HUES64 (cell line): ENCODE measurements around the gene PPCDC.
A peak's percentile ranks its signal among the peaks of the same experiment; 100 is the strongest.

ENCODE experiments used
- H3K27ac ChIP-seq: 2 replicates; pipeline ENCODE4 v1.7.0; 2013; ENCODE audit warnings: low read depth, low read length, inconsistent platforms
- H3K27me3 ChIP-seq: 2 replicates; pipeline ENCODE4 v1.6.1; 2013; ENCODE audit warnings: mild to moderate bottlenecking, low read length; ENCODE audit not compliant: insufficient read depth
- H3K36me3 ChIP-seq: 2 replicates; pipeline ENCODE4 v1.6.1; 2013; ENCODE audit warnings: mild to moderate bottlenecking, low read length; ENCODE audit not compliant: insufficient read depth
- H3K4me1 ChIP-seq: 2 replicates; pipeline ENCODE4 v1.6.1; 2013; ENCODE audit warnings: mild to moderate bottlenecking, low read length, moderate library complexity; ENCODE audit not compliant: insufficient read depth
- H3K4me3 ChIP-seq: 2 replicates; pipeline ENCODE4 v1.5.1; 2013; ENCODE audit warnings: mild to moderate bottlenecking, low read length, moderate library complexity
- H3K9ac ChIP-seq: 2 replicates; pipeline ENCODE4 v1.6.1; 2013; ENCODE audit warnings: mild to moderate bottlenecking, low read depth, low read length
- H3K9me3 ChIP-seq: 2 replicates; pipeline ENCODE4 v1.6.1; 2013; ENCODE audit warnings: low read depth, low read length; ENCODE audit not compliant: insufficient read depth
- WGBS: fragments of 150-250, 120-280 bp; methylation state at CpG from one replicate; pipeline ENCODE4 v1.1.7; 2013; ENCODE audit warnings: missing lambda C conversion rate; 5-methylcytosine and 5-hydroxymethylcytosine counted together

PPCDC gene

DNA sequence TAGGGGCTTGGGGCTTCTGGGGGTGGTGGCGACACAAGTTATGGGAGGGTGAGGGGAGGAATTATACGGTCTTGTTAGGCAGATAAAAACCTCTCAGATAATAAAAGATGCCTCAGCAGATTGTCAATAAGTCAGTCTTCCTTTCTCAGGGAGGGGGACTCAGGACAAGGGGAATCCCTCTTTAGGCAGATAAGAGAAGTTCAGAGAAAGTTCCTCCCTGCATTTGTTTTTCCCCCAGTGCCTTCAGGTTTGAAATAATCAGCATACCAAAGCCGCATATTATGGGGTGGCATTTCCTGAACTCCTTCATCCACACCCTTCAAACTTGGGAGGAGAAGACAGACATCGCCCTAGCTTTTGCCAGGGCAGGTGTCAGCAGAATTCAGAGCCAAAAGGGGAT lies 8.5 kb downstream of the PPCDC start:
- no peak overlapping the region for H3K4me3 ChIP-seq
- H3K27ac ChIP-seq, result 0 out of 2 replicates have a peak overlapping the region, but pooled peaks have one; percentile 4
- no peaks in the 10 kb centered on the region for H3K27me3 ChIP-seq
- peaks cover 8% of the 10 kb centered on the region; the same call in 1 of the 2 replicates for H3K36me3 ChIP-seq
- H3K9me3 ChIP-seq, result no peaks in the 10 kb centered on the region
- H3K4me1 ChIP-seq, result peaks cover 11% of the 10 kb centered on the region
- no peak overlapping the region for H3K9ac ChIP-seq
- WGBS, result 72% methylated on average over 3 of the region's 4 CpGs

- Histone ChIP-seq H3K36me3 (peaks cover 8% of the 10 kb centered on the region; the same call in 1 of the 2 replicates), H3K27ac (no peak overlapping the region), H3K27me3 (no peaks in the 10 kb centered on the region), H3K9me3 (no peaks in the 10 kb centered on the region), H3K9ac (no peak overlapping the region), H3K4me1 (peaks cover 11% of the 10 kb centered on the region), H3K4me3 (no peak overlapping the region)
- WGBS, result 100% methylated on average over 1 of the region's 2 CpGs
These were observed 9.0 kb downstream of the PPCDC start for GRCh38 chr15:75032395-75032794.

GRCh38 chr15:75033809-75034208 lies 10.4 kb downstream of the PPCDC start:
- H3K9me3 ChIP-seq, result no peaks in the 10 kb centered on the region
- no peaks in the 10 kb centered on the region for H3K27me3 ChIP-seq
- H3K4me1 ChIP-seq, result peaks cover 11% of the 10 kb centered on the region
- no peak overlapping the region for H3K4me3 ChIP-seq
- peaks cover 8% of the 10 kb centered on the region; the same call in 1 of the 2 replicates for H3K36me3 ChIP-seq
- H3K27ac ChIP-seq, result no peak overlapping the region
- H3K9ac ChIP-seq, result no peak overlapping the region
- WGBS, result 92% methylated on average over 6 of the region's 6 CpGs

DNA sequence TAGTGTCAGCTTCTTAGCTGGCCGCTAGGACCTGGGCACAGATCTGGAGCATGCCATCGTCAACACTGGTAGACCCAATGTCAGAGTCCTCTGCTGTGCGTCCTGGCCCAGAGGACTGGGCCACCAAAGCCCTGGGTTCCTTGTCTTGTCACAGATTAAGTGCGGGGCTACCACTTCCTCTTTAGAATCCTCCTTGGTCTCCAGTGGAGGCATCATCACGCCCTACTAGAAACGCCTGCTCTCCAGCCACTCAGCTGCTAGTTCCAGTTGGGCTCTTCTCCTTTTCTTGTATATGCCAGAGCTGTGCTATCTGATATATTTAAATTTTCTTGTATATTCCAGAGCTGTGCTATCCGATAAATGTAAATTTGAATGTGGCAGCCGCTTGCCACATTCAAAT lies 11.2 kb downstream of the PPCDC start:
- Histone ChIP-seq H3K9me3 (no peaks in the 10 kb centered on the region), H3K4me1 (peaks cover 9% of the 10 kb centered on the region), H3K4me3 (no peak overlapping the region), H3K27ac (no peak overlapping the region), H3K27me3 (no peaks in the 10 kb centered on the region), H3K36me3 (peaks cover 8% of the 10 kb centered on the region; the same call in 1 of the 2 replicates), H3K9ac (no peak overlapping the region)
- WGBS, result 94% methylated on average over 6 of the region's 8 CpGs

DNA sequence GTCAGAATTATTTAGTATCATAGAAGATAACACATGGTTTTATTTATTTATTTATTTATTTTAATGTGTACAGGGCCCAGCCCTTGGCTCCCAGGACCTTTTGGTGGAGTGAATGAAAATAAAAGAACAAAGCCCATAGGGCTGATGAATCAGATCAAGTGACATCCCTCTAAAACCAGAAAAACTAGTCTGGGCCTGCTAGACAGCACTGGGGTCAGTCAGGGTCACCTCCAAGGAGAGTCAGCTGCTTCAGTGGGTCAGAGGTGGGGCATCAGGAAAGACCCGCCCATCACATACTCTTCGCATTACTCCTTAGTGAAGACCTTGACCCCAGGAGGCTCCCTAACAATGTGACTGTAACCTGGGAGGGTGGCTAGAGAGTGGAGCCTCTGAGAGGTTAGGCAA lies 12.8 kb downstream of the PPCDC start:
- Histone ChIP-seq H3K36me3 (no peaks in the 10 kb centered on the region), H3K27ac (no peak overlapping the region), H3K4me3 (no peak overlapping the region), H3K9ac (no peak overlapping the region), H3K4me1 (peaks cover 4% of the 10 kb centered on the region; the same call in 1 of the 2 replicates), H3K9me3 (no peaks in the 10 kb centered on the region), H3K27me3 (no peaks in the 10 kb centered on the region)
- WGBS, result 69% methylated on average over 2 of the region's 2 CpGs

GRCh38 chr15:75037685-75038084 lies 14.3 kb downstream of the PPCDC start:
- H3K9ac ChIP-seq, result no peak overlapping the region

GRCh38 chr15:75038231-75038630 lies 14.8 kb downstream of the PPCDC start:
- no peaks in the 10 kb centered on the region for H3K36me3 ChIP-seq
- H3K27ac ChIP-seq, result no peak overlapping the region
- no peaks in the 10 kb centered on the region; the same call in 1 of the 2 replicates for H3K4me1 ChIP-seq
- H3K9me3 ChIP-seq, result no peaks in the 10 kb centered on the region
- H3K4me3 ChIP-seq, result no peak overlapping the region
- H3K27me3 ChIP-seq, result no peaks in the 10 kb centered on the region
- H3K9ac ChIP-seq, result no peak overlapping the region
- 93% methylated on average over 3 of the region's 3 CpGs for WGBS

More at GRCh38 chr15:75037685-75038084, 14.3 kb downstream of the PPCDC start:
- Histone ChIP-seq H3K27ac (no peak overlapping the region), H3K27me3 (no peaks in the 10 kb centered on the region), H3K36me3 (no peaks in the 10 kb centered on the region), H3K4me3 (no peak overlapping the region), H3K4me1 (no peaks in the 10 kb centered on the region; the same call in 1 of the 2 replicates), H3K9me3 (no peaks in the 10 kb centered on the region)
- 93% methylated on average over 6 of the region's 6 CpGs for WGBS

DNA sequence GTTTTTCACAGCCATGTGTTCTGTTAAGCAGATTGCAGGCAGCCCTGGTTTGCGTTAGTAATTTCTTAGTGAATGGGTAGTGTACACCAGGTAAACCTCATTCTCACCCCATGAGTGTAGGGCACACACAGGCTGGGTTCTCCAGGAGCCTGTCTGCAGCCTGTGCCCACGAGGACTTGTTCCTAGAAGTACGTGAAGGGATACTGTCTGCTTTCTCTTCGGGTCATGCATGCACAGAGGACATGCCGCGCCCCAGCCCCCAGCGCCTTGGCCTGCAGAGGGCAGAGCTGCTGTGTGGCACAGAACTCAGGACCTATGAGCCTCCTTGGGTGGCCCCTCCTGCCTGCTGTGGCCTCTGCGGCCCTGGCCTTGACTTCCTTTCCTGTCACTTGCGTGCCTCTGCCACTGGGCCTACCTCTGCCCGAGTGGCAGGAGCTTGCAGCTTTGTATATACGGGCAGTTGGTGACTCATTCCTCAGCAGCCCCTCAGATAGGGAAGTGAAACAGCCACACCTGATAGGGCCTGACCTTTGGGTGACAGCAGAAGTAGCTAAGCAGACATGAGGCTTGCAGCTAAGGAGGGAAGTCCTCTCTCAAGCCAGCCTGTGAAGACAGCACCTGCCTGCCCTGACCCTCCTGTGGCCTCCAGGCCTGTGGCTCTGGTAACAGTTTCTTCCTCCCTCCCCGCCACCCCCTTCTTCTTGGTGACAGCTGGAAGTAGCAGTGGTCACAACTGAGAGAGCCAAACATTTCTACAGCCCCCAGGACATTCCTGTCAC lies 19.5 kb downstream of the PPCDC start:
- H3K9me3 ChIP-seq, result no peaks in the 10 kb centered on the region
- H3K9ac ChIP-seq, result no peak overlapping the region
- 84% methylated on average over 12 of the region's 12 CpGs for WGBS
- H3K4me1 ChIP-seq, result peaks cover 9% of the 10 kb centered on the region; the same call in 1 of the 2 replicates
- H3K36me3 ChIP-seq, result 0 out of 2 replicates have a peak, but pooled peaks cover 2% of the 10 kb centered on the region
- no peak overlapping the region for H3K4me3 ChIP-seq
- H3K27ac ChIP-seq, result no peak overlapping the region
- H3K27me3 ChIP-seq, result no peaks in the 10 kb centered on the region

- Histone ChIP-seq H3K27ac (no peak overlapping the region), H3K27me3 (no peaks in the 10 kb centered on the region), H3K9me3 (no peaks in the 10 kb centered on the region), H3K36me3 (0 out of 2 replicates have a peak, but pooled peaks cover 5% of the 10 kb centered on the region), H3K9ac (no peak overlapping the region), H3K4me3 (no peak overlapping the region), H3K4me1 (peaks cover 9% of the 10 kb centered on the region; the same call in 1 of the 2 replicates)
- WGBS, result 93% methylated on average over 20 of the region's 20 CpGs
These were observed 20.3 kb downstream of the PPCDC start for GRCh38 chr15:75043509-75044257.

DNA sequence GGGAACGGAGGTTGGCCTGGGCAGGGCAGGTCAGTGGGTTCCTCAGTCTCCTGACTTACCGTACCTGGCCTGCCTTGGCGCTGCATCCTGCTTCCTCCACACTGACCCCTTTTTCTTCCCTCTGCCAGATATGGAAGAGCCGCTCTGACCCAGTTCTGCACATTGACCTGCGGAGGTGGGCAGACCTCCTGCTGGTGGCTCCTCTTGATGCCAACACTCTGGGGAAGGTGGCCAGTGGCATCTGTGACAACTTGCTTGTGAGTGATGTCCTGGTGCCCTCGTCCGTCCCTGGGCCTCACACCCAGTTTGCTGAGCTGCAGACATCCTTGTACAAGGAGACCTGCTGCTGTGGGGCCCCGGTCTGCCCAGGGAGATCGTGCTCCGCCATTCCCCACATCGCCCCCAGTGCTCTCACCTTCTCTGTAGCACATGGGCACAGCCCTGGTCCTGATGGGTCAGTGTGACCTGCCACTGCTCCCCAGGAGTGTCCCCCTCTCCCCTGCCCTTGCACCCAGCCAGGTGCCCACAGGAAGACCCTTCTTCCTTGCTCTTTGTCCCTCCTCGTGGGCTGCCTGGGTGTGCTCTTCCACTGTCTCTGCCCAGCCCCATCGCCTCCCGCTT lies 21.0 kb downstream of the PPCDC start:
- H3K9me3 ChIP-seq, result no peaks in the 10 kb centered on the region
- no peak overlapping the region for H3K4me3 ChIP-seq
- no peak overlapping the region for H3K9ac ChIP-seq
- 95% methylated on average over 14 of the region's 14 CpGs for WGBS
- H3K27me3 ChIP-seq, result no peaks in the 10 kb centered on the region
- no peak overlapping the region for H3K27ac ChIP-seq
- 0 out of 2 replicates have a peak, but pooled peaks cover 9% of the 10 kb centered on the region for H3K36me3 ChIP-seq
- peaks cover 9% of the 10 kb centered on the region; the same call in 1 of the 2 replicates for H3K4me1 ChIP-seq
